Loucy (cell line): ENCODE data around the gene EXD3.

Experiments used
- CTCF ChIP-seq: fragments of 200-600 bp; sonication (generic); conservative IDR thresholded peaks from 2 replicates; pipeline ENCODE4 v1.5.1; 2014; ENCODE audit warnings: mild to moderate bottlenecking, antibody characterized with exemption, low read length
- EZH2phosphoT487 ChIP-seq: fragments of 200-600 bp; IDR thresholded peaks from 2 replicates; pipeline ENCODE4 v1.6.1; 2018; ENCODE audit warnings: antibody characterized with exemption, mild to moderate bottlenecking, moderate library complexity, borderline replicate concordance

DNA sequence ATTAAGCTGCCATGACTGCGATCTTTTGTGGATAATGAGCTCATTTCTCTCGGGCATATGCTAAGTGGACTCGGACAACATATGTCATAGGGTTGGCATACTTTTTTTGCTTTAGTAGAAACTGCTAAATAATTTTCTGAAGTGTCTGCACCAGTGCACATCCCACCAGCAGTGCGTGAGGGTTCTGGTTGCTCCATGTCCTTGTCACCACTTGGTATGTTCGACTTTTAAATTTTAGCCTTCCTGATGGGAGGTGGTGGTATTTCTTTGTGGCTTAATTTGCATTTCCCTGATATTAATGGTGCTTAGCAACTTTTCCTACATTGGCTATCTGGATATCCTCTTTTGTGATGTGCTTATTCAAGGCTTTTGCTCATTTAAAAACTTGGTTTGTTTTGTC, 63.1 kb downstream of the EXD3 start:
- TF ChIP-seq CTCF (no peak), EZH2phosphoT487 (no peak)
